Hepatocyte (in vitro differentiated cells): ENCODE measurements around the gene PDZK1IP1. TPM values are rescaled to one million over a fixed set of nuclear protein-coding genes. Genes with fewer than 3 reads are reported as not detected.

Experiments used
- DNase-seq: peaks from one replicate; pipeline ENCODE4 v3.0.0-alpha.2; 2016; ENCODE audit warnings: low spot score
- H2AFZ ChIP-seq: fragments of 200-600 bp; sonication (generic); 2 replicates; pipeline ENCODE4 v1.6.0; 2016; ENCODE audit warnings: antibody characterized with exemption, mild to moderate bottlenecking
- H3K27ac ChIP-seq: fragments of 200-600 bp; sonication (generic); 2 replicates; pipeline ENCODE4 v1.5.1; 2016; ENCODE audit warnings: mild to moderate bottlenecking
- H3K27me3 ChIP-seq: fragments of 200-600 bp; sonication (generic); 2 replicates; pipeline ENCODE4 v1.6.1; 2016
- H3K36me3 ChIP-seq: fragments of 200-600 bp; sonication (generic); replicated peaks from 2 replicates; pipeline ENCODE4 v1.5.1; 2016; ENCODE audit warnings: low read depth; ENCODE audit not compliant: insufficient read depth
- H3K4me1 ChIP-seq: fragments of 200-600 bp; sonication (generic); 2 replicates; pipeline ENCODE4 v1.5.1; 2016; ENCODE audit warnings: mild to moderate bottlenecking, moderate library complexity; ENCODE audit not compliant: insufficient read depth
- H3K4me2 ChIP-seq: fragments of 200-600 bp; sonication (generic); 2 replicates; pipeline ENCODE4 v1.6.0; 2016
- H3K4me3 ChIP-seq: fragments of 200-600 bp; sonication (generic); 2 replicates; pipeline ENCODE4 v1.5.1; 2016; ENCODE audit warnings: mild to moderate bottlenecking
- H3K79me2 ChIP-seq: fragments of 200-600 bp; sonication (generic); 2 replicates; pipeline ENCODE4 v1.6.0; 2017; ENCODE audit warnings: mild to moderate bottlenecking
- H3K9me2 ChIP-seq: fragments of 200-600 bp; sonication (generic); replicated peaks from 2 replicates; pipeline ENCODE4 v1.6.0; 2017; ENCODE audit warnings: mild to moderate bottlenecking; ENCODE audit not compliant: insufficient read depth
- H3K9me3 ChIP-seq: fragments of 200-600 bp; sonication (generic); 2 replicates; pipeline ENCODE4 v1.5.1; 2016; ENCODE audit warnings: low read depth, mild to moderate bottlenecking
- H4K20me1 ChIP-seq: fragments of 200-600 bp; sonication (generic); 2 replicates; pipeline ENCODE4 v1.6.0; 2016; ENCODE audit warnings: mild to moderate bottlenecking; ENCODE audit not compliant: insufficient read depth, poor library complexity, severe bottlenecking
- EZH2 ChIP-seq: fragments of 200-600 bp; sonication (generic); IDR thresholded peaks from 2 replicates; pipeline ENCODE4 v1.6.1; 2016; ENCODE audit warnings: antibody characterized with exemption, mild to moderate bottlenecking, borderline replicate concordance
- EZH2phosphoT487 ChIP-seq: fragments of 200-600 bp; sonication (generic); IDR thresholded peaks from one replicate; pipeline ENCODE4 v1.6.1; 2018; ENCODE audit warnings: antibody characterized with exemption, mild to moderate bottlenecking, low read depth, moderate library complexity; ENCODE audit not compliant: unreplicated experiment, severe bottlenecking
- WGBS: methylation state at CpG from one replicate; pipeline ENCODE4 v1.1.6; 2016; ENCODE audit warnings: low lambda C conversion rate; ENCODE audit errors: missing lambda C conversion rate; 5-methylcytosine and 5-hydroxymethylcytosine counted together
- polyA plus RNA-seq: library from polyadenylated mRNA; unstranded; fragments of >200 nt; fragmentation: Nextera tagmentation; extraction: Ambion mirVana; gene quantifications from 2 replicates; pipeline ENCODE4 v1.2.1, GENCODE V29; 2016
- total RNA-seq: library from RNA; depleted of rRNA; stranded (reverse); fragments of >200 nt; gene quantifications from 2 replicates; pipeline ENCODE4 v1.2.3, GENCODE V29; 2014
- TF ChIP-seq, protein P1 (sequence below): fragments of 200-600 bp; sonication (generic); IDR thresholded peaks from 2 replicates; pipeline ENCODE4 v1.5.1; 2016; ENCODE audit warnings: antibody characterized with exemption, mild to moderate bottlenecking; ENCODE audit not compliant: poor library complexity

PDZK1IP1 gene
- total and polyA plus RNA-seq, 2 experiments from 2014 or later: 0.37 to 0.71 TPM

DNA sequence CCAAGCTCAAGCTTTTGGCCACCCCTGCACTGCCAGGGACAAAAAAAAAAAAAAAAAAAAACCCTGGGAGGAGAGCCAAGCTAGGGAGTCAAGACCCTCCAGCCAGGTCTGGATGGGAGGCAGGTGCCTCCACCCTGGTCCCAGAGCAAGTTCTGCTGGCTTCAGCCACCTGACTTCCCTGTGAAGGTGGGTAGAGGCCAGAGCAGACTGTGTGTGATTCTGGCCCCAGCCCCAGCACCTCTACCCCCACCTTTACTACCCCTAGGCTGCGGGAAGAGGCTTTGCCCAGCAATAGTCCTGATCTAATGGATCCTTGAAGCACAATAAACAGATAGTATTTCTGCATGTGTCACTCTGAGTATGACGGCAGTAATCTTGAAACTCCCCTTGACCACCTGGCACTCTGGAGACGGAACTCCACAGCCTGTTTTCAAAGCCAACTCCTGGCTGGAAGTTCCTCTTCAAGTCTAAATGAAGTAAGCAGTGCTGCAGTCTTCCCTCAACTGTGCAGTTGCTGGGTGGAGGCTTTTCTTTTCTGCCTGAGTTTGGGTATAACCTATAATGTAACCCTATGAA, 9.8 kb downstream of the PDZK1IP1 start:
- Histone ChIP-seq H3K27ac (no peak overlapping the region), H3K4me2 (peak overlapping the region; percentile 84), H2AFZ (no peak overlapping the region), H3K4me1 (peaks cover 10% of the 10 kb centered on the region), H4K20me1 (no peaks in the 10 kb centered on the region), H3K9me2 (no peaks in the 10 kb centered on the region), H3K4me3 (no peak overlapping the region), H3K27me3 (no peaks in the 10 kb centered on the region), H3K79me2 (no peaks in the 10 kb centered on the region), H3K36me3 (no peaks in the 10 kb centered on the region), H3K9me3 (no peaks in the 10 kb centered on the region)
- WGBS: 89% methylated on average over 3 of the region's 3 CpGs
- TF ChIP-seq, protein P1, sequence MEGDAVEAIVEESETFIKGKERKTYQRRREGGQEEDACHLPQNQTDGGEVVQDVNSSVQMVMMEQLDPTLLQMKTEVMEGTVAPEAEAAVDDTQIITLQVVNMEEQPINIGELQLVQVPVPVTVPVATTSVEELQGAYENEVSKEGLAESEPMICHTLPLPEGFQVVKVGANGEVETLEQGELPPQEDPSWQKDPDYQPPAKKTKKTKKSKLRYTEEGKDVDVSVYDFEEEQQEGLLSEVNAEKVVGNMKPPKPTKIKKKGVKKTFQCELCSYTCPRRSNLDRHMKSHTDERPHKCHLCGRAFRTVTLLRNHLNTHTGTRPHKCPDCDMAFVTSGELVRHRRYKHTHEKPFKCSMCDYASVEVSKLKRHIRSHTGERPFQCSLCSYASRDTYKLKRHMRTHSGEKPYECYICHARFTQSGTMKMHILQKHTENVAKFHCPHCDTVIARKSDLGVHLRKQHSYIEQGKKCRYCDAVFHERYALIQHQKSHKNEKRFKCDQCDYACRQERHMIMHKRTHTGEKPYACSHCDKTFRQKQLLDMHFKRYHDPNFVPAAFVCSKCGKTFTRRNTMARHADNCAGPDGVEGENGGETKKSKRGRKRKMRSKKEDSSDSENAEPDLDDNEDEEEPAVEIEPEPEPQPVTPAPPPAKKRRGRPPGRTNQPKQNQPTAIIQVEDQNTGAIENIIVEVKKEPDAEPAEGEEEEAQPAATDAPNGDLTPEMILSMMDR: no peak
- TF ChIP-seq EZH2phosphoT487 (no peak), EZH2 (no peak)
- no peak for DNase-seq

DNA sequence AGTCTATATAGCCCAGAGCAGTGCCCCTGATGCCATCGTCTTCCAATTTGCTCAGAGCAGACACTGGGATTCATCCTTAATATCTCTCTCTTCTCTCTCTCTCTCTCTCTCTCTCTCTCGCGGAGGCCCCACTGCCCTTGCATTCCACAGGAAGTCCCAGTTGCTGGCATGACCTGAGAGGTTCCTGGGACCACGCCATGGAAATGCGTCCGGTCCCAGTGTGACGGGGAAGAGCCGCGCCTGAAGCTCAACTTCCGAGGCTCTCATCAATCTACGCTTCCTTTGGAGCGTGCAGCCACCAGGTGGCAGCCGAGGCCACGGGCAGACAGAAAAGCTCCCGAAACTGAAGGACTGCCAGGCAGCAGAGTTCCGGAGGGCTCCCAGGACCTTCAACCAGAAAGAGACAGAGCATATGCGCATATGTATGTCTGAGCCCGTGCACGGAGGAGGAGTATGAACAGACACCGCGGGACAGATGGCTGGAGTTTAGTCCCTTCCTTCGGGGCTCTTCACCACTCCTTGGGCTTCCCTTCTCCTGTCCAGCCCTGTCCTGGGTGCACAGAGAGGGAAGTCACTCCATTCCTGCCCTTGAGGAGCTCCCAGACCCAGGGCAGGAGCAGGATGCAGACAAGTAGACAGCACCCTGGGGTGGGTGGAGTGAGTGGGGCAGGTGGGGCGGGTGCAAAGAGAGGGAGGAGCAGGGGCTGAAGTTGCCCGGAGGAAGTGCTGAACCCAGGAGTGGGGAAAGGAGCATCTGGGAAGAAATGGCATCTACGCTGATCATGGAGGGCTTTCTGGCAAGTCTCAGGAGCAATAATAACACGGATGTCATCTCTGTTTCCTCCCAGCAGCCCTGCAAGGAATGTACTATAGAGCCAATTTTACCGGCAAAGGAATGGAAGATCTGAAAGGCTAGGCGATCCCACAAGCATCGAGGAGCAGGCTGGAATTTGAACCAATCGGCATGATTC, 10.5 kb downstream of the PDZK1IP1 start:
- TF ChIP-seq EZH2phosphoT487: no peak
- TF ChIP-seq, protein P1: peak; percentile 97
- peak overlapping the region; percentile 51 for H2AFZ ChIP-seq
- H3K4me3 ChIP-seq: peak overlapping the region; percentile 9
- peaks cover 10% of the 10 kb centered on the region for H3K4me1 ChIP-seq
- peak; percentile 96 for DNase-seq
- H3K9me3 ChIP-seq: no peaks in the 10 kb centered on the region
- H3K36me3 ChIP-seq: no peaks in the 10 kb centered on the region
- H3K27me3 ChIP-seq: no peaks in the 10 kb centered on the region
- no peaks in the 10 kb centered on the region for H4K20me1 ChIP-seq
- H3K4me2 ChIP-seq: peak overlapping the region; percentile 84
- H3K9me2 ChIP-seq: no peaks in the 10 kb centered on the region
- H3K27ac ChIP-seq: peak overlapping the region; percentile 59
- H3K79me2 ChIP-seq: no peaks in the 10 kb centered on the region
- WGBS: 16% methylated on average over 30 of the region's 30 CpGs

DNA sequence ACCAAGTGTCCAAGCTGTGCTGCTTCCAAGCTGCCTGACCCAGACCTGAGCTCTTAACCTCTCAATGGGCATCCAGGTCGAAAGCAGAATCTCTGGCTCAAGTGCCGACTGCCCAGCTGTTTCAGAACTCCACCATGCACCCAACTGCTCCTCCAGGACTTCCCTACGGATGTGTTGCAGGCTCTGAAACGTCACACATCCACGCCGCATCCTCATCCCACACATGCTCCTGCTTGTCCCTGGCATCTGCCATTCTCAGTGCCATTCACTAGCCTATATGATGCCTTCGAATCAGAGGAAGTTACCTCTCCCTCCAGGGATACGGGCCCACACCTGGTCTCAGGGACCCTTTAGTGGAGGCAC, 11.2 kb downstream of the PDZK1IP1 start:
- DNase-seq: no peak

DNA sequence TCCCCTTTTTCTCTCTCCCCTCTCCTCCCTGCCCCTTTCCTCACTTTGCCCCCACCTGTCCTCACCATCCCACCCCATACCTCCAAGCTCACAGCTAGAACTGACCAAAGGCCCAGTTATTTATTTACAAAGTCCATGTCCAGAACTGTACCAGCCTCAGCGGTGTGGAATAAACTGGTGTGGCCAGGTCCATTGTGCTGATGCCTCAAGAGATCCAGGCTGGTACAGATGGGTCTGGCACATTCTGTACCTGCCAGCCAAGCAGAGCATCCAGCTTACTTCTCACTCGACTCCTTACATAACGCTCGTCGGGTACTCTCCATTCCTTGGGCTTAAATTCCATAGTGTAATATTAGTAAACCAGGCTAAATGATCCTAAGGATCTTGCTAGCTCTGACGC, 11.8 kb downstream of the PDZK1IP1 start:
- Histone ChIP-seq H2AFZ (no peak overlapping the region), H3K4me1 (peaks cover 10% of the 10 kb centered on the region), H3K9me3 (no peaks in the 10 kb centered on the region), H3K36me3 (no peaks in the 10 kb centered on the region), H3K4me2 (no peak overlapping the region), H4K20me1 (no peaks in the 10 kb centered on the region), H3K4me3 (no peak overlapping the region), H3K27ac (no peak overlapping the region), H3K79me2 (no peaks in the 10 kb centered on the region), H3K27me3 (no peaks in the 10 kb centered on the region), H3K9me2 (no peaks in the 10 kb centered on the region)
- no peak for DNase-seq
- TF ChIP-seq EZH2phosphoT487: no peak
- TF ChIP-seq EZH2: no peak
- TF ChIP-seq, protein P1: no peak
- WGBS: 84% methylated on average over 6 of the region's 6 CpGs

More for the DNA sequence above, 11.2 kb downstream of the PDZK1IP1 start:
- H3K27me3 ChIP-seq: no peaks in the 10 kb centered on the region
- peak overlapping the region; percentile 38 for H2AFZ ChIP-seq
- no peak for TF ChIP-seq EZH2
- peaks cover 10% of the 10 kb centered on the region for H3K4me1 ChIP-seq
- H3K79me2 ChIP-seq: no peaks in the 10 kb centered on the region
- no peak overlapping the region for H3K4me3 ChIP-seq
- no peaks in the 10 kb centered on the region for H3K36me3 ChIP-seq
- H3K27ac ChIP-seq: no peak overlapping the region
- WGBS: 97% methylated on average over 8 of the region's 8 CpGs
- no peaks in the 10 kb centered on the region for H4K20me1 ChIP-seq
- H3K9me2 ChIP-seq: no peaks in the 10 kb centered on the region
- peak overlapping the region; percentile 84 for H3K4me2 ChIP-seq
- no peaks in the 10 kb centered on the region for H3K9me3 ChIP-seq
